Measurements from ENCODE around the gene TXNRD2. TPM values are rescaled to one million over a fixed set of nuclear protein-coding genes. Genes with fewer than 3 reads are reported as not detected.
A peak's percentile ranks its signal among the peaks of the same experiment; 100 is the strongest.

Gene TXNRD2
- total RNA-seq, 6 experiments from 2014 or later, result 35.9 to 47.8 (median 44.3) TPM

GRCh38 chr22:19958083-19959042 lies 16.7 kb upstream of the TXNRD2 start:
- H3K4me1 ChIP-seq, result peaks cover 3 to 41% (median 23%) of the 10 kb centered on the region in 4 donors
- peak overlapping the region; percentile 67 to 97 (median 89) for H3K27ac ChIP-seq
- no peaks in the 10 kb centered on the region for H3K36me3 ChIP-seq
- no peak for ATAC-seq
- intact Hi-C loops (cut with DNase I), result no loop called here
- peak overlapping the region; percentile 27 to 57 (median 55) for H3K4me3 ChIP-seq
- peak in 2 of 3 donors; percentile 17 to 45 for DNase-seq
- no peaks in the 10 kb centered on the region for H3K27me3 ChIP-seq
- no peaks in the 10 kb centered on the region for H3K9me3 ChIP-seq
- 66% methylated on average over 12 of the region's 19 CpGs for WGBS (ENCODE audit: insufficient coverage, low coverage, low lambda C conversion rate, missing lambda C conversion rate)
- no peak for TF ChIP-seq CTCF (IDR thresholded peaks at IDR 0.05)
- no peak for TF ChIP-seq POLR2A (IDR thresholded peaks at IDR 0.05)

- DNase-seq, result peak in 2 of 3 donors; percentile 33 to 59
- H3K27me3 ChIP-seq, result no peaks in the 10 kb centered on the region
- no peak for TF ChIP-seq POLR2A (IDR thresholded peaks at IDR 0.05)
- peak in 2 of 4 donors; percentile 24 to 25 for TF ChIP-seq CTCF (IDR thresholded peaks at IDR 0.05)
- H3K27ac ChIP-seq, result no peak overlapping the region
- no peaks in the 10 kb centered on the region for H3K9me3 ChIP-seq
- peaks cover 5 to 43% (median 26%) of the 10 kb centered on the region in 4 donors for H3K4me1 ChIP-seq
- WGBS (ENCODE audit: insufficient coverage, low coverage, low lambda C conversion rate, missing lambda C conversion rate), result 30% methylated on average over 2 of the region's 9 CpGs
- intact Hi-C loops (cut with DNase I), result no loop called here
- no peaks in the 10 kb centered on the region for H3K36me3 ChIP-seq
- no peak overlapping the region for H3K4me3 ChIP-seq
- ATAC-seq, result no peak
Observed at GRCh38 chr22:19957445-19957844, 15.8 kb upstream of the TXNRD2 start.

GRCh38 chr22:19955241-19956128 lies 13.9 kb upstream of the TXNRD2 start:
- no peak overlapping the region for H3K27ac ChIP-seq
- intact Hi-C loops (cut with DNase I), result no loop called here

More at GRCh38 chr22:19955241-19956128, 13.9 kb upstream of the TXNRD2 start:
- no peak for TF ChIP-seq CTCF (IDR thresholded peaks at IDR 0.05)
- TF ChIP-seq POLR2A (IDR thresholded peaks at IDR 0.05), result no peak
- Histone ChIP-seq H3K9me3 (no peaks in the 10 kb centered on the region), H3K36me3 (no peaks in the 10 kb centered on the region), H3K4me3 (no peak overlapping the region), H3K27me3 (no peaks in the 10 kb centered on the region), H3K4me1 (peaks cover 2 to 35% (median 15%) of the 10 kb centered on the region in 4 donors)
- WGBS (ENCODE audit: insufficient coverage, low coverage, low lambda C conversion rate, missing lambda C conversion rate), result 62% methylated on average over 7 of the region's 19 CpGs
- DNase-seq, result peak in 2 of 3 donors; percentile 17 to 46
- ATAC-seq, result no peak

All from right lobe of liver (tissue), 6 donors.